GM12878 (cell line): ENCODE measurements around the gene CIB4. TPM values are rescaled to one million over a fixed set of nuclear protein-coding genes. Genes with fewer than 3 reads are reported as not detected.

Experiments
- ATAC-seq: fragments of 200-7000 bp; cut with Tn5 transposase; 3 replicates; pipeline ENCODE4 v1.9.1; 2020; ENCODE audit warnings: mild to moderate bottlenecking, moderate library complexity
- BruUV-seq: library from RNA; stranded (reverse); fragments of 400-500 nt; replicated peaks from 2 replicates; lab custom pipeline; 2021; lab: Mats Ljungman, UMichigan
- CTCF ChIA-PET: fragments of 300-600 bp; sonication (Branson Sonifier 250); formaldehyde crosslinking; extraction: SDS; loops from one replicate; lab custom pipeline; 2021; ENCODE audit warnings: inconsistent platforms; lab: Yijun Ruan, JAX
- POLR2A ChIA-PET: fragments of 350-600 bp; formaldehyde crosslinking; extraction: SDS; loops from one replicate; lab custom pipeline; 2021; ENCODE audit warnings: inconsistent platforms; lab: Charles Lee
- RAD21 ChIA-PET: fragments of 300-600 bp; sonication (Branson Sonifier 250); formaldehyde crosslinking; loops from one replicate; lab custom pipeline; 2023; ENCODE audit warnings: antibody characterized with exemption; ENCODE audit not compliant: unreplicated experiment; lab: Charles Lee
- SMC1A ChIA-PET: fragments of 300-600 bp; sonication (Branson Sonifier 250); formaldehyde crosslinking; loops from one replicate; lab custom pipeline; 2023; ENCODE audit not compliant: unreplicated experiment, uncharacterized antibody; lab: Charles Lee
- DNase-seq: peaks from one replicate; pipeline ENCODE4 v3.0.0-alpha.2; 2011; ENCODE audit warnings: low read depth, low spot score
- FAIRE-seq: peaks from 3 replicates; lab custom pipeline; 2011; peaks lifted over from hg19 to GRCh38; lab: Jason Lieb, UNC
- H2AFZ ChIP-seq: 2 replicates; pipeline ENCODE4 v1.6.0; 2011; ENCODE audit warnings: low read depth, low read length, control low read depth; ENCODE audit not compliant: control insufficient read depth
- H3K27ac ChIP-seq: 2 replicates; pipeline ENCODE4 v1.5.1; 2011; ENCODE audit warnings: control low read depth; ENCODE audit not compliant: control insufficient read depth, insufficient read depth
- H3K27me3 ChIP-seq, 2 experiments: replicated peaks in 1 of 2; 2 replicates each; pipeline versions ENCODE4 v1.6.0 to v1.6.1; 2011; ENCODE audit warnings: low read length in 1 of 2; ENCODE audit not compliant: control insufficient read depth in 2 of 2, insufficient read depth in 2 of 2
- H3K36me3 ChIP-seq, 2 experiments: 2 replicates each; pipeline ENCODE4 v1.5.1; 2011; ENCODE audit warnings: low read length in 1 of 2; ENCODE audit not compliant: control insufficient read depth in 2 of 2, insufficient read depth in 2 of 2
- H3K4me1 ChIP-seq: 2 replicates; pipeline ENCODE4 v1.6.1; 2011; ENCODE audit warnings: mild to moderate bottlenecking, low read length, moderate library complexity, mixed read lengths; ENCODE audit not compliant: control insufficient read depth, insufficient read depth
- H3K4me2 ChIP-seq: 2 replicates; pipeline ENCODE4 v1.6.0; 2011; ENCODE audit warnings: control low read depth; ENCODE audit not compliant: control insufficient read depth, insufficient read depth
- H3K4me3 ChIP-seq: fragments of 200-600 bp; sonication (generic); 2 replicates; pipeline ENCODE4 v1.5.1; 2016
- H3K79me2 ChIP-seq: 2 replicates; pipeline ENCODE4 v1.6.0; 2011; ENCODE audit warnings: low read length; ENCODE audit not compliant: control insufficient read depth, insufficient read depth
- H3K9ac ChIP-seq: 2 replicates; pipeline ENCODE4 v1.8.0; 2011; ENCODE audit warnings: low read length, control low read depth, mixed read lengths; ENCODE audit not compliant: control insufficient read depth, insufficient read depth
- H3K9me3 ChIP-seq: replicated peaks from 3 replicates; pipeline ENCODE4 v1.5.1; 2011; ENCODE audit warnings: mild to moderate bottlenecking, low read length; ENCODE audit not compliant: control insufficient read depth, insufficient read depth
- H4K20me1 ChIP-seq: 2 replicates; pipeline ENCODE4 v1.6.0; 2011; ENCODE audit not compliant: control insufficient read depth, insufficient read depth
- BACH1 ChIP-seq: fragments of 450-650 bp; IDR thresholded peaks from 2 replicates; pipeline ENCODE4 v1.6.1; 2017; ENCODE audit warnings: mild to moderate bottlenecking, borderline replicate concordance
- BRCA1 ChIP-seq: IDR thresholded peaks from 2 replicates; pipeline ENCODE4 v1.6.1; 2011; ENCODE audit warnings: low read depth, low read length, improper control_type of control experiment
- CHD2 ChIP-seq: IDR thresholded peaks from 2 replicates; pipeline ENCODE4 v1.6.1; 2011; ENCODE audit warnings: low read depth, low read length, improper control_type of control experiment, borderline replicate concordance
- HDGF ChIP-seq: fragments of 450-650 bp; IDR thresholded peaks from 2 replicates; pipeline ENCODE4 v1.6.1; 2016; ENCODE audit warnings: antibody characterized with exemption
- NBN ChIP-seq: fragments of 450-650 bp; IDR thresholded peaks from 2 replicates; pipeline ENCODE4 v1.6.1; 2016
- NRF1 ChIP-seq: conservative IDR thresholded peaks from 2 replicates; pipeline ENCODE4 v1.6.1; 2011; ENCODE audit warnings: mild to moderate bottlenecking, low read depth, low read length, improper control_type of control experiment
- RB1 ChIP-seq: fragments of 450-650 bp; formaldehyde crosslinking; IDR thresholded peaks from 2 replicates; pipeline ENCODE4 v1.6.1; 2017; ENCODE audit warnings: mild to moderate bottlenecking, borderline replicate concordance
- SMAD5 ChIP-seq: IDR thresholded peaks from 2 replicates; pipeline ENCODE4 v1.6.1; 2016; ENCODE audit warnings: antibody characterized with exemption, low read depth
- STAT3 ChIP-seq: IDR thresholded peaks from 2 replicates; pipeline ENCODE4 v1.6.1; 2011; ENCODE audit warnings: low read depth, low read length, improper control_type of control experiment
- TCF12 ChIP-seq: IDR thresholded peaks from 2 replicates; pipeline ENCODE4 v1.6.1; 2011; ENCODE audit warnings: low read depth, mild to moderate bottlenecking, low read length
- WGBS: methylation state at CpG from one replicate; pipeline ENCODE4 v1.1.6; 2016; ENCODE audit warnings: low lambda C conversion rate; ENCODE audit not compliant: insufficient replicate concordance, insufficient coverage; ENCODE audit errors: missing lambda C conversion rate; 5-methylcytosine and 5-hydroxymethylcytosine counted together
- in situ Hi-C: fragments of 300-500 bp; cut with MboI; formaldehyde crosslinking; loops from 9 replicates; pipeline ENCODE4 v1.14.3; 2018; ENCODE audit warnings: mixed read lengths
- intact Hi-C: fragments of 100-400 bp; cut with micrococcal nuclease; formaldehyde crosslinking; loops from one replicate; pipeline ENCODE4 v1.14.2; 2022; ENCODE audit not compliant: unreplicated experiment
- polyA plus RNA-seq, 11 experiments: library from polyadenylated mRNA; depleted of rRNA in 4 of 11; unstranded in 6 of 11; stranded (reverse) in 5 of 11; fragments of >200 nt; fragmentation: Nextera tagmentation in 4 of 11; fragmentation: Illumina TruSeq in 1 of 11; extraction: Ambion mirVana in 4 of 11; extraction: Trizol in 1 of 11; gene quantifications; 1 replicate in 1 of 11; 2 replicates in 10 of 11; pipeline versions ENCODE4 v1.2.1 to v1.2.3, GENCODE V29; 2011 to 2016; ENCODE audit warnings: inconsistent platforms in 2 of 11, missing spikeins in 2 of 11, low read depth in 1 of 11
- total RNA-seq, 4 experiments: library from RNA; depleted of rRNA in 3 of 4; stranded (reverse); fragments of >200 nt in 3 of 4; fragmentation: Illumina TruSeq in 1 of 4; extraction: Trizol in 1 of 4; gene quantifications; 2 replicates each; pipeline versions ENCODE4 v1.2.1 to v1.2.3, GENCODE V29; 2013 to 2021
- TF ChIP-seq, protein P1 (sequence below): fragments of 450-650 bp; conservative IDR thresholded peaks from 2 replicates; pipeline ENCODE4 v1.6.1; 2017; ENCODE audit warnings: mild to moderate bottlenecking, moderate library complexity

CIB4 gene
- total and polyA plus RNA-seq, 10 of the 15 experiments (the other 5 are each of a cell fraction or from before 2014, with no cell fraction given): not detected

- Histone ChIP-seq H3K4me1 (no peaks in the 10 kb centered on the region), H3K27me3 (peaks cover 0 to 5% of the 10 kb centered on the region in 2 experiments), H3K27ac (no peak overlapping the region), H3K4me2 (no peak overlapping the region), H3K4me3 (no peak overlapping the region), H3K79me2 (no peaks in the 10 kb centered on the region), H3K36me3 (no peaks in the 10 kb centered on the region), H3K9ac (no peak overlapping the region), H4K20me1 (no peaks in the 10 kb centered on the region), H2AFZ (no peak overlapping the region), H3K9me3 (no peaks in the 10 kb centered on the region)
- ATAC-seq (no peak), FAIRE-seq (no peak), DNase-seq (no peak)
- in situ Hi-C loops: no loop called here
- 36% methylated on average over 10 of the region's 10 CpGs for WGBS
- CTCF ChIA-PET: interaction anchor here (1.0 to 1.3 kb wide), 3 partner anchors 9 to 65 kb away, joined by 3 to 5 read pairs (median 3); no protein-coding TSS in a partner anchor
- RAD21 ChIA-PET: interaction anchor here (1.5 kb wide), 1 partner anchor 38 kb away, joined by 3 read pairs; no protein-coding TSS in a partner anchor
- intact Hi-C loops: no loop called here
- no TSS peak for BruUV-seq
- SMC1A ChIA-PET: interaction anchor here (1.2 kb wide), 1 partner anchor 109 kb away, joined by 3 read pairs; no protein-coding TSS in a partner anchor
- TF ChIP-seq RB1: no peak
- no peak for TF ChIP-seq BRCA1
- no peak for TF ChIP-seq NBN
- no peak for TF ChIP-seq CHD2
- TF ChIP-seq HDGF: no peak
- TF ChIP-seq TCF12: no peak
- no peak for TF ChIP-seq SMAD5
- no peak for TF ChIP-seq NRF1
- TF ChIP-seq, protein P1, sequence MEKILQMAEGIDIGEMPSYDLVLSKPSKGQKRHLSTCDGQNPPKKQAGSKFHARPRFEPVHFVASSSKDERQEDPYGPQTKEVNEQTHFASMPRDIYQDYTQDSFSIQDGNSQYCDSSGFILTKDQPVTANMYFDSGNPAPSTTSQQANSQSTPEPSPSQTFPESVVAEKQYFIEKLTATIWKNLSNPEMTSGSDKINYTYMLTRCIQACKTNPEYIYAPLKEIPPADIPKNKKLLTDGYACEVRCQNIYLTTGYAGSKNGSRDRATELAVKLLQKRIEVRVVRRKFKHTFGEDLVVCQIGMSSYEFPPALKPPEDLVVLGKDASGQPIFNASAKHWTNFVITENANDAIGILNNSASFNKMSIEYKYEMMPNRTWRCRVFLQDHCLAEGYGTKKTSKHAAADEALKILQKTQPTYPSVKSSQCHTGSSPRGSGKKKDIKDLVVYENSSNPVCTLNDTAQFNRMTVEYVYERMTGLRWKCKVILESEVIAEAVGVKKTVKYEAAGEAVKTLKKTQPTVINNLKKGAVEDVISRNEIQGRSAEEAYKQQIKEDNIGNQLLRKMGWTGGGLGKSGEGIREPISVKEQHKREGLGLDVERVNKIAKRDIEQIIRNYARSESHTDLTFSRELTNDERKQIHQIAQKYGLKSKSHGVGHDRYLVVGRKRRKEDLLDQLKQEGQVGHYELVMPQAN: no peak
- no peak for TF ChIP-seq BACH1
- TF ChIP-seq STAT3: no peak
- TF ChIP-seq, all 136 proteins: peak for 0
- POLR2A ChIA-PET: no interaction called here
Measured at GRCh38 chr2:26540306-26540705, 100.9 kb downstream of the CIB4 start.
